A673 (cell line): Measurements from ENCODE around the gene CSF2RB.

Experiments
- CTCF ChIP-seq: fragments of 300-800, 200-600 bp; sonication (generic); conservative IDR thresholded peaks from 2 replicates; pipeline ENCODE4 v1.5.1; 2017; ENCODE audit warnings: low read depth, mild to moderate bottlenecking, antibody characterized with exemption, low read length, moderate library complexity, mixed read lengths
- EZH2 ChIP-seq: fragments of 200-600 bp; sonication (generic); IDR thresholded peaks from 2 replicates; pipeline ENCODE4 v1.6.1; 2017; ENCODE audit warnings: borderline replicate concordance, low read depth, mild to moderate bottlenecking, mixed read lengths, antibody characterized with exemption, low read length; ENCODE audit not compliant: poor library complexity, severe bottlenecking

- TF ChIP-seq EZH2 (no peak), CTCF (no peak)
Measured at GRCh38 chr22:36898690-36899089, 14.7 kb upstream of the CSF2RB start.
